Liver (tissue), 9 donors: ENCODE results near the gene TMEM214. TPM values are rescaled to one million over a fixed set of nuclear protein-coding genes. Genes with fewer than 3 reads are reported as not detected.

Experiments
- DNase-seq: peaks from one replicate; pipeline ENCODE4 v3.0.0-alpha.2; 2017; ENCODE audit warnings: low spot score
- H3K27ac ChIP-seq, 2 donors: one replicate each; pipeline ENCODE4 v1.7.0; 2013; ENCODE audit warnings: inconsistent platforms in 2 of 2, low read length in 2 of 2, control low read depth in 1 of 2, low read depth in 1 of 2, mild to moderate bottlenecking in 1 of 2
- H3K27me3 ChIP-seq, 4 donors: one replicate each; pipeline versions ENCODE4 v1.6.1 to v1.7.0; 2013; ENCODE audit warnings: low read length in 3 of 4, inconsistent platforms in 1 of 4, mild to moderate bottlenecking in 1 of 4, moderate library complexity in 1 of 4; ENCODE audit not compliant: control insufficient read depth in 4 of 4, insufficient read depth in 4 of 4
- H3K36me3 ChIP-seq, 4 donors: one replicate each; pipeline versions ENCODE4 v1.6.1 to v1.7.0; 2013; ENCODE audit warnings: low read length in 3 of 4, mild to moderate bottlenecking in 3 of 4, low read depth in 1 of 4, moderate library complexity in 1 of 4; ENCODE audit not compliant: control insufficient read depth in 4 of 4, insufficient read depth in 3 of 4
- H3K4me1 ChIP-seq, 4 donors: one replicate each; pipeline versions ENCODE4 v1.6.1 to v1.7.0; 2013; ENCODE audit warnings: low read length in 3 of 4, mild to moderate bottlenecking in 3 of 4, moderate library complexity in 1 of 4; ENCODE audit not compliant: control insufficient read depth in 4 of 4, insufficient read depth in 4 of 4
- H3K4me3 ChIP-seq, 3 donors: one replicate each; pipeline versions ENCODE4 v1.6.1 to v1.7.0; 2013; ENCODE audit warnings: low read length in 3 of 3, control low read depth in 1 of 3, low read depth in 1 of 3, mild to moderate bottlenecking in 1 of 3
- H3K9ac ChIP-seq, 2 donors: one replicate each; pipeline ENCODE4 v1.7.0; 2013; ENCODE audit warnings: low read length in 2 of 2, mild to moderate bottlenecking in 2 of 2, moderate library complexity in 2 of 2, control low read depth in 1 of 2, low read depth in 1 of 2
- H3K9me3 ChIP-seq, 4 donors: one replicate each; pipeline versions ENCODE4 v1.6.1 to v1.7.0; 2013; ENCODE audit warnings: low read length in 3 of 4; ENCODE audit not compliant: control insufficient read depth in 4 of 4
- CTCF ChIP-seq: fragments of 150-350 bp; IDR thresholded peaks from 2 replicates; pipeline ENCODE4 v1.5.1; 2017; ENCODE audit warnings: improper control_type of control experiment, low read depth, low read length; ENCODE audit not compliant: missing input control
- EGR1 ChIP-seq, 2 donors: IDR thresholded peaks; 2 replicates each; pipeline ENCODE4 v1.6.1; 2016 to 2018; ENCODE audit warnings: antibody characterized with exemption in 2 of 2, low read depth in 2 of 2
- FOXA1 ChIP-seq: IDR thresholded peaks from 2 replicates; pipeline ENCODE4 v1.6.1; 2016; ENCODE audit warnings: antibody characterized with exemption
- FOXA2 ChIP-seq: IDR thresholded peaks from 2 replicates; pipeline ENCODE4 v1.6.1; 2016; ENCODE audit warnings: antibody characterized with exemption
- GABPA ChIP-seq, 2 donors: IDR thresholded peaks in 1 of 2; conservative IDR thresholded peaks in 1 of 2; 2 replicates each; pipeline ENCODE4 v1.6.1; 2016; ENCODE audit warnings: antibody characterized with exemption in 2 of 2, mild to moderate bottlenecking in 1 of 2, moderate library complexity in 1 of 2
- HNF4A ChIP-seq, 2 donors: conservative IDR thresholded peaks; 2 replicates each; pipeline ENCODE4 v1.6.1; 2016; ENCODE audit warnings: antibody characterized with exemption in 2 of 2, mild to moderate bottlenecking in 2 of 2
- HNF4G ChIP-seq: IDR thresholded peaks from 2 replicates; pipeline ENCODE4 v1.6.1; 2016; ENCODE audit warnings: antibody characterized with exemption
- JUND ChIP-seq, 2 donors: IDR thresholded peaks; 2 replicates each; pipeline ENCODE4 v1.6.1; 2016; ENCODE audit warnings: antibody characterized with exemption in 2 of 2
- NR2F2 ChIP-seq: IDR thresholded peaks from 2 replicates; pipeline ENCODE4 v1.6.1; 2016; ENCODE audit warnings: antibody characterized with exemption
- RAD21 ChIP-seq, 2 donors: IDR thresholded peaks; 2 replicates each; pipeline ENCODE4 v1.6.1; 2016; ENCODE audit warnings: antibody characterized with exemption in 2 of 2, mild to moderate bottlenecking in 2 of 2
- REST ChIP-seq: IDR thresholded peaks from 2 replicates; pipeline ENCODE4 v1.6.1; 2016; ENCODE audit warnings: antibody characterized with exemption, mild to moderate bottlenecking
- RXRA ChIP-seq, 2 donors: IDR thresholded peaks; 2 replicates each; pipeline ENCODE4 v1.6.1; 2017 to 2018; ENCODE audit warnings: antibody characterized with exemption in 2 of 2, mild to moderate bottlenecking in 1 of 2
- SP1 ChIP-seq: IDR thresholded peaks from 2 replicates; pipeline ENCODE4 v1.6.1; 2018; ENCODE audit warnings: antibody characterized with exemption, mild to moderate bottlenecking
- TAF1 ChIP-seq: conservative IDR thresholded peaks from 2 replicates; pipeline ENCODE4 v1.6.1; 2016; ENCODE audit warnings: antibody characterized with exemption, mild to moderate bottlenecking
- YY1 ChIP-seq: IDR thresholded peaks from 2 replicates; pipeline ENCODE4 v1.6.1; 2016; ENCODE audit warnings: antibody characterized with exemption, mild to moderate bottlenecking
- WGBS: extraction: QIAGEN DNeasy Blood & Tissue Kit; methylation state at CpG from one replicate; pipeline ENCODE4 v1.1.7; 2013; 5-methylcytosine and 5-hydroxymethylcytosine counted together
- polyA plus RNA-seq, 2 donors: library from polyadenylated mRNA; stranded (reverse) in 1 of 2; unstranded in 1 of 2; fragments of 200-250 nt in 1 of 2; fragments of >200 nt in 1 of 2; fragmentation: Nextera tagmentation in 1 of 2; extraction: Ambion mirVana in 1 of 2; gene quantifications; one replicate each; pipeline versions ENCODE4 v1.2.1 to v1.2.3, GENCODE V29; 2013 to 2015
- total RNA-seq, 2 donors: library from RNA; depleted of rRNA; stranded (reverse); fragments of >200 nt; gene quantifications; one replicate each; pipeline ENCODE4 v1.2.3, GENCODE V29; 2014
- TF ChIP-seq, protein P1 (sequence below): IDR thresholded peaks from 2 replicates; pipeline ENCODE4 v1.6.1; 2016; ENCODE audit warnings: antibody characterized with exemption
- TF ChIP-seq, protein P2 (sequence below): IDR thresholded peaks from 2 replicates; pipeline ENCODE4 v1.6.1; 2016; ENCODE audit warnings: antibody characterized with exemption
- TF ChIP-seq, protein P3 (sequence below): IDR thresholded peaks from 2 replicates; pipeline ENCODE4 v1.6.1; 2016; ENCODE audit warnings: antibody characterized with exemption
- donor health status: healthy.
- donor health status: healthy.
- donor health status: healthy.
- donor health status: healthy.
- donor health status: healthy.

The TMEM214 gene
- total and polyA plus RNA-seq, 4 donors = 17.1 to 53.4 (median 38.4) TPM

DNA sequence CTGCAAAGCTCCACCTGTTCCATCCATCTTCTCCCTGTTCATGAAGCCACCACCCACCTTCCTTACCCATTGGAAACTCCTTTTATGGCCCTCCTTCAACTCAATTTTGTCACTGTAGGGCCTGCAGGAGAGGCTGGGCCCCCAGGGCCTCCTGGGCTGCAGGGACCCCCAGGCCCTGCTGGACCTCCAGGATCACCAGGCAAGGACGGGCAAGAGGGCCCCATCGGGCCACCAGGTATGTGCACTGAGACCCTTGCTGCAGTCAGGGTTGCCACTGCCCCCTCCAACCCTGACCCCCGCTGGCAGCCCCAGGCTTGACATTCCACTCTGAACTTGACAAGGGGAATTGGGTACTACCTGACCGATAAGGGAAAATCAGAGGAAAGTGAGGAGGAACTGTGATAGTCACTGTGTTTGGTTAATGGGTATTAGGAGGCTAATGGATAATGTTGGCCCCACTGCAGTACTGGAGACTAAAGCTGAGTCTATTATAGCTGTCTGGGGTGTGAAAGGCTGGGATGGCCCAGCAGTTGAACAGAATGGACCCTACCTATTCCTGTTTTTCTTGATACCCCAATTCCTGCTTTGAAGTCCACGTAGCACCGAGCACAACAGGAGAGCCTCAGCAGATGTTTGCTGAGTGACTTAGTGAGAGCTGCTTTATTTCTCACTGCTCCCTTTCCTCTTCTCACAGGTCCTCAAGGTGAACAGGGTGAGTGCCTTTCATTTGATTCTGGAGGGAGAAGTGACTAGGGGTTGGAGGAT is 51.7 kb downstream of the TMEM214 start:
- Histone ChIP-seq H3K9ac (no peak overlapping the region), H3K36me3 (no peaks in the 10 kb centered on the region), H3K27me3 (no peaks in the 10 kb centered on the region), H3K4me3 (no peak overlapping the region), H3K9me3 (no peaks in the 10 kb centered on the region), H3K27ac (no peak overlapping the region), H3K4me1 (peaks cover 9 to 63% (median 31%) of the 10 kb centered on the region in 4 donors)
- TF ChIP-seq, protein P1, sequence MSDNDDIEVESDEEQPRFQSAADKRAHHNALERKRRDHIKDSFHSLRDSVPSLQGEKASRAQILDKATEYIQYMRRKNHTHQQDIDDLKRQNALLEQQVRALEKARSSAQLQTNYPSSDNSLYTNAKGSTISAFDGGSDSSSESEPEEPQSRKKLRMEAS = no peak
- TF ChIP-seq HNF4A (conservative IDR thresholded peaks at IDR 0.05) (no peak), NR2F2 (no peak), REST (no peak), TAF1 (no peak), FOXA1 (no peak), YY1 (no peak), HNF4G (no peak), JUND (IDR thresholded peaks at IDR 0.05) (no peak), CTCF (no peak), RXRA (IDR thresholded peaks at IDR 0.05) (no peak), EGR1 (IDR thresholded peaks at IDR 0.05; ENCODE audit: low read depth in 2 of 2) (no peak), SP1 (no peak), GABPA (IDR thresholded peaks at IDR 0.05 in 1 of 2, conservative IDR thresholded peaks at IDR 0.05 in 1 of 2) (no peak), RAD21 (IDR thresholded peaks at IDR 0.05) (no peak), FOXA2 (no peak)
- TF ChIP-seq, protein P2, sequence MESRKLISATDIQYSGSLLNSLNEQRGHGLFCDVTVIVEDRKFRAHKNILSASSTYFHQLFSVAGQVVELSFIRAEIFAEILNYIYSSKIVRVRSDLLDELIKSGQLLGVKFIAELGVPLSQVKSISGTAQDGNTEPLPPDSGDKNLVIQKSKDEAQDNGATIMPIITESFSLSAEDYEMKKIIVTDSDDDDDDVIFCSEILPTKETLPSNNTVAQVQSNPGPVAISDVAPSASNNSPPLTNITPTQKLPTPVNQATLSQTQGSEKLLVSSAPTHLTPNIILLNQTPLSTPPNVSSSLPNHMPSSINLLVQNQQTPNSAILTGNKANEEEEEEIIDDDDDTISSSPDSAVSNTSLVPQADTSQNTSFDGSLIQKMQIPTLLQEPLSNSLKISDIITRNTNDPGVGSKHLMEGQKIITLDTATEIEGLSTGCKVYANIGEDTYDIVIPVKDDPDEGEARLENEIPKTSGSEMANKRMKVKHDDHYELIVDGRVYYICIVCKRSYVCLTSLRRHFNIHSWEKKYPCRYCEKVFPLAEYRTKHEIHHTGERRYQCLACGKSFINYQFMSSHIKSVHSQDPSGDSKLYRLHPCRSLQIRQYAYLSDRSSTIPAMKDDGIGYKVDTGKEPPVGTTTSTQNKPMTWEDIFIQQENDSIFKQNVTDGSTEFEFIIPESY = no peak
- TF ChIP-seq, protein P3, sequence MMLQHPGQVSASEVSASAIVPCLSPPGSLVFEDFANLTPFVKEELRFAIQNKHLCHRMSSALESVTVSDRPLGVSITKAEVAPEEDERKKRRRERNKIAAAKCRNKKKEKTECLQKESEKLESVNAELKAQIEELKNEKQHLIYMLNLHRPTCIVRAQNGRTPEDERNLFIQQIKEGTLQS = no peak
- no peak for DNase-seq
- WGBS = 86% methylated on average over 6 of the region's 6 CpGs
